HS-5 (cell line): ENCODE measurements around the gene OGDHL.

Experiments used
- DNase-seq: peaks from one replicate; pipeline ENCODE4 v3.0.0-alpha.2; 2012; ENCODE audit warnings: low read depth

Gene OGDHL

GRCh38 chr10:49689882-49690510 is 72.1 kb downstream of the OGDHL start:
- DNase-seq = no peak

GRCh38 chr10:49688920-49689319 is 73.2 kb downstream of the OGDHL start:
- DNase-seq = no peak

GRCh38 chr10:49688261-49688846 is 73.8 kb downstream of the OGDHL start:
- no peak for DNase-seq

- DNase-seq = no peak
Measured at GRCh38 chr10:49686651-49687050, 75.5 kb downstream of the OGDHL start.
